Kidney glomerular epithelial cell (primary cell): Measurements from ENCODE around the gene WWOX.
"Not testable (repeated sequence)": the region's sequence is repeated elsewhere in the genome, so short reads cannot be mapped to it uniquely, and the experiment has no call there.

Experiments
- DNase-seq: peaks from one replicate; lab custom pipeline; 2025; lab: John Stamatoyannopoulos, UW

WWOX gene

DNA sequence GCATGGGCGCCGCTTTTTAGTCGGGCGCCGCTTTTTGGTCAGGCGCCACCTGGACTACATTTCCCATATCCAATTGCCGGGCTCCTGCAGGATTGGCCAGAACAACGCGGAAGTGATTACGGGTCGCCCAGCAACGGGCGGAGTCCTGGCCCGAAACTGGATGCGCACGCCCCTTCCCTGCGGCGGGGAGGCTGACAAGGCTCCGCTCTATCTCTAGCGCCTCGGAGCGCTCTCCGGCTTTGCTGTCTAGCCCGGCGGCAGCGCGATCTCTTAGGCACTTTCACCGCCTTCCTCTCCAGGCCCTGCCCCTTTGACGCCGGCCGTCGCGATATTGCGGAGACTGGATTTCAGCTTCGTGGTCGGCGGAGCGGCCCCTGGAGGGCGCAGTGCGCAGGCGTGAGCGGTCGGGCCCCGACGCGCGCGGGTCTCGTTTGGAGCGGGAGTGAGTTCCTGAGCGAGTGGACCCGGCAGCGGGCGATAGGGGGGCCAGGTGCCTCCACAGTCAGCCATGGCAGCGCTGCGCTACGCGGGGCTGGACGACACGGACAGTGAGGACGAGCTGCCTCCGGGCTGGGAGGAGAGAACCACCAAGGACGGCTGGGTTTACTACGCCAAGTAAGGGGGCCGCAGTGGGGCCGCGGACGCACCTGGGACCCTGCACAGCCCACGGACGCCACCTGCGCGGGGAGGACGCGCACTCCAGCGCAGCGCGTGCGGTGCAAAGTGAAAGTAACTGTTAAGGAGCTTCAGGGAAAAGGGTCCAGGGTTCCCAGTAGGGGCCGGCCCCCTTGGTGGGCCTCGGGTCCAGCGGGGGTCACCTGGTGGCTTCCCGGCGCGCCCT, at the start of gene WWOX:
Gene WWOX (plus strand): TSS at position 384 of the 841 bp plus-strand sequence.
- peak; percentile 95 for DNase-seq

DNA sequence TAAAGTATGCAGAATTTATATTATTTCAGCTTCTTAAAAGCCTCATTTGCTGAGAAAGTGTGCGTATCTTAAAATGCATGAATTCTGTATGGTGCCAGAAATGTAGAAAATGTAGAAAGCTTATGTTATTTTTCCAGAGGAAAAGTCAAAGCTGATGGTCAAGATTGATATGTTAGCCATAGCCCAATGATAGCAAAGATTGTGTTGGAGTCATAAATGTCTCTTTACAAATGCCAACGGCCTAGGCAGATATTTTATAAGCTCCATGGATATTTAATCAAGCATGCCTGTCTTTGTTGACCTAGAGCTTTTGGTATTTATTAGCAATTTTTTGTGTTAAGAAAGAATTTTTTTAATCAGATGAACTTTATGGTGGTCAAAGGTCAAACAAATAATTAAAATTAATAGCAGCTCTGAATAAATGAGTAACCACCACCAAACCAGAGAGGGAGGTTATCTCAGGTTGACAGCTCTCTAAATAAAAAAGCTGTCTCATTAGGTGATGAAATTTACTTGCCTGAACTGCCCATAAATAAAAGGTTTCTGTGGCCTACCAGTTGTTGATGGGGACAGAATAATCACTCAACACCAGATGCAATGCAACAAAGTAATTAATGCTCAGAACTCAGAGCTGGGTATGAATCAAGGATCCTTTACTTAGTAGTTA, 48.6 kb upstream of the WWOX start:
- peak; percentile 3 for DNase-seq

DNA sequence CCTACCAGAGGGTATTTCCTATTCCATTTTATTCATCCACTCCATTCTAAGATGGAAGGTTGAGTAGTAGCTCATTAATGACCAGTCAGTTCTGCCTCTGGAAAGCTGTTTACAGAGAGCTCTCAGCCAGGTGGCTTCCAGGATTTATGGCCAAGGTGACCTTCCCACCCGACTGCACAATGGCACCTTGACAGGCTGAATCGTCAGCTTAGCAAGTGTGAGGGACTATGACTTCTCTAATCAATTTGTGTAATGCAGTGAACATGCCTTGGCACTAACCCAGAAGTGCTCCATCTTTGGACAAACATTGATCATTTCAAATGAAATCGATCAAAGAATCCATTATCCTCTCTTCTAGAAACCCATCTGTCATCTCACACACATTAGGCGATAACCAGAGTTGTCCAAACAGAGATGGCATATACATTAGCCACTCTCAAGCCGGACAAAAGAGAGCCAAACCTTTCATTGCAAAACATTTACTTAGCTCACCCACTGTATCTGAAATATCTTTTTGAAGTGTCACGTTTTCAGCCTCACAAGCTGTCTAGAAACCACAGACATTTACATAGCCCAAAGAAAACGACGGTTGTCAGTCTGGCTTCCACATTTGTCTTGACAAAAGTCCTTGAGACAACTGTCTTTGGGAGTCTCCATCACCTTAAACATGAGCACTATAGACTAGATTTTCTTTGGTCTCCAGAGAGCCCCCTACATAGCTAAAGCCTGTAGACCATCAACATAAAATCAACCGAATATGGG, 41.5 kb upstream of the WWOX start:
- no peak for DNase-seq

DNA sequence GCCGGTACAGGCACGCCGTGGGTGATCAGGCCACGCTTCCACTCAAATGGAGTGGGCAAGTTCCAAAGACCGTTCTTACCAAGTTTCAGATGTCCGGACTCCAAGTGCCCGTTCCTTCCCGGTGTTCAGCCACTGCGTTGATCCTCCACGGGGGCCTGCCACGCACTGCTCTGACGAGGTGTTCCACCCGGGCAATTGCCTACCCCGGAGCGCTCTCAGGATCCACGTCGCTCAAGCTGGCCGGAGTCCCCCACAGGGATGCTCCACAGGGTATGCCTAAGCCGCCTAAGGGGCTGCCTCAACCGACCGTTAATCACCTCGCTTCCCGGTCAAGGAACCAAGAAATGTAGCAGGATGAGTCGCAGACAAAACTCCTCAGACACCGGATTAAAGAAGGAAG, 39.6 kb upstream of the WWOX start:
- DNase-seq: not testable (repeated sequence)

GRCh38 chr16:78060295-78060694, 39.2 kb upstream of the WWOX start:
- DNase-seq: no peak

- DNase-seq: no peak
Observed at GRCh38 chr16:78060809-78061208, 38.6 kb upstream of the WWOX start.

DNA sequence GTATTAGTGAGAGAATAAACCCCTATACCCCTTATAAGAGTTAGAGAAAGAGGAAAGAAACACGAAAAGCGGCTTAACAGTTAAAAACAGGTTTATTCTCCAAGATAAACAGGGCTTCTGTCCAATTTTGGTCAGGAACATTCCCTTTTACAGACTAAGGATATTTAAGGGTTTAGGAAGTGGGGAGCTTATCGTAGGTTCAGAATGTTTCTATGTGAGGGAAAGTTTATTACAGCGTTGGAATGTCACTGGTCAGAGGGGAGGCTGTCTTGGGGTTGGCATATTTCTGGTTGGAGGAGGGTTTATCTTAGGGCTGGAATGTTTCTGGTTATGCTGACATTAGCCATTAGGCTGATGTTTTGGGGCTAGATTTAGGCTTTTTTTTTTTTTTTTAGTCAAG, 34.1 kb upstream of the WWOX start:
- no peak for DNase-seq

- DNase-seq: no peak
Observed at GRCh38 chr16:78069913-78070312, 29.5 kb upstream of the WWOX start.

- no peak for DNase-seq
Observed at GRCh38 chr16:78072275-78072674, 27.2 kb upstream of the WWOX start.

- DNase-seq: no peak
Observed at GRCh38 chr16:78075800-78076199, 23.7 kb upstream of the WWOX start.

DNA sequence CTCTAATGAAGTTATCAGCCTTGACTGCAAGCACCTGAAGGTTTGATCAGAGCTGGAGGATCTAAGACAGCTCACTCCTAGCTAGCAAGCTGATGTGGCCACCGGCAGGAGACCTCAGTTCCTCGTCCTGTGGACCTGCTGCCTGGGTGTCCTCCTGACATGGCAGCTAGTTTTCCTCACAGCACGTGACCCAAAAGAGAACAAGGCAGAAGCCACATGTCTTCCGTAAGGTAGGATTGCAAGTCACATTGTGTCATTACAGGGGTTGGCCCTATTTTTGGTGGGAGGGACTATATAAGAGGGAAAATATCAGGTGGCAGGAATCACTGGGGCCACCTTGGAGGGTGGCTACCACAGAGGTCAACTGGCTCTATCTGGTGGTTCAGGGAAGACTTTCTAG, 18.1 kb upstream of the WWOX start:
- no peak for DNase-seq

- DNase-seq: no peak
Observed at GRCh38 chr16:78091419-78091818, 8.0 kb upstream of the WWOX start.

DNA sequence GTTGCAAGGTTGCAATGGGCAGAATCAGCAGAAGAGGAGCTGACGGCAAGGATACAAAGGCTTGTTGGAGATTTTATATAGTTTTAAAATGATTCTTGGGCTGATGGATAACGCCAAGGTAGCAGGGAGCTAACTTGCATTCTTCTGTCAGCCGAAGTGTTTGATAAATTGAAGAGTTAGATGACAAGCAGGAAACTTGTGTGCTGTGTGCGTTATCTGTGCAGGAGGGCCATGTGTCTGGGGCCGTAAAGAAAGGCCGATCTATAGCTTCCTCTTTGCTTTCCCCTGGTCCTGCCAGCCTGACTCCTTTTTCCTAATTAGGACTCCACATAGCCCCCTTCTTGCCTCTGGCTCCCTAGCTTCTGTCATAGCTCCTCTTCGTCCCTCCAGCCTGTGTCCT, 6.7 kb upstream of the WWOX start:
- DNase-seq: no peak

- no peak for DNase-seq
Observed at GRCh38 chr16:78094166-78094565, 5.3 kb upstream of the WWOX start.

GRCh38 chr16:78094998-78095397, 4.5 kb upstream of the WWOX start:
- DNase-seq: no peak

GRCh38 chr16:78096386-78096785, 3.1 kb upstream of the WWOX start:
- no peak for DNase-seq

DNA sequence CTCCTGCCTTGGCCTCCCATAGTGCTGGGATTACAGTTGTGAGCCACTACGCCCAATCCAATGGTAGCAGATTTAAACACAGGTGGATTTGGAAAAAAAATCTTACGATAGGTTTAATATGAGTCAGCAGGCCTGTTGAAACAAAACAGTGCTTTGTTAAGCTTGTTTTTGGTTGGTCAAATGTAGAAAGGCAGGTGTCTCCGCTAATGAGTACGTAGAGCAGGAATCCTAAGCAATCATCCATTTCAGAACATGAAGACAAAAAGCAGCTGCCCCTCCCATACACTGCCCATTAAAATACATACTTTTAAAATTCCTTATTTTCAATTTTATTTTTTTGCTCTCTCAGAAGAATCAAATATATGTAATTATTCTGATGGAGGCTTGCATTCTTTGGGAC, 1.9 kb upstream of the WWOX start:
- no peak for DNase-seq

- no peak for DNase-seq
Observed at GRCh38 chr16:78098087-78098486, 1.4 kb upstream of the WWOX start.

- DNase-seq: no peak
Observed at GRCh38 chr16:78098595-78099270, 721 bp upstream of the WWOX start.

- peak; percentile 44 for DNase-seq
Observed at GRCh38 chr16:78100112-78100467, 636 bp downstream of the WWOX start.

- DNase-seq: no peak
Observed at GRCh38 chr16:78102122-78102660, 2.7 kb downstream of the WWOX start.

- no peak for DNase-seq
Observed at GRCh38 chr16:78102865-78103264, 3.4 kb downstream of the WWOX start.
